RCC 7860 (cell line): Measurements from ENCODE around the gene RCOR2.

Experiments
- DNase-seq: peaks from one replicate; pipeline ENCODE4 v3.0.0-alpha.2; 2015; ENCODE audit warnings: low spot score
- FAIRE-seq: peaks from 2 replicates; lab custom pipeline; 2012; peaks lifted over from hg19 to GRCh38; lab: Jason Lieb, UNC

RCOR2 gene

DNA sequence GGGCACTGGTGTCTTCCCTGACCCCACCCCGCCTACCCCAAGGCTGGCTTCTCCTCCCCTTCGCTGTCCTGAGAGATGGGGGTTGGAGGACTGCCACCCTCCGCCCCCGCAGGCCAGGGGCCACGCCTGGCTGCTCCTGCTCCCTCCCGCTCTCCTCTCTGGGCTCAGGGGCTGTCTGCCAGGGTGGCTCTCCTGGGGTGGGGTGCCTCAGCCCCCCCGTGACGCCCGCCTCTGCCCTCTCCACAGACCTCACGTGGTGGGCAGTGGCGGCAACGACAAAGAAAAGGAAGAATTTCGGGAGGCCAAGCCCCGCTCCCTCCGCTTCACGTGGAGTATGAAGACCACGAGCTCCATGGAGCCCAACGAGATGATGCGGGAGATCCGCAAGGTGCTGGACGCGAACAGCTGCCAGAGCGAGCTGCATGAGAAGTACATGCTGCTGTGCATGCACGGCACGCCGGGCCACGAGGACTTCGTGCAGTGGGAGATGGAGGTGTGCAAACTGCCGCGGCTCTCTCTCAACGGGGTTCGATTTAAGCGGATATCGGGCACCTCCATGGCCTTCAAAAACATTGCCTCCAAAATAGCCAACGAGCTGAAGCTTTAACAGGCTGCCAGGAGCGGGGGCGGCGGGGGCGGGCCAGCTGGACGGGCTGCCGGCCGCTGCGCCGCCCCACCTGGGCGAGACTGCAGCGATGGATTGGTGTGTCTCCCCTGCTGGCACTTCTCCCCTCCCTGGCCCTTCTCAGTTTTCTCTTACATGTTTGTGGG, 8.1 kb downstream of the RCOR2 start:
- DNase-seq (no peak), FAIRE-seq (no peak)

GRCh38 chr11:63907808-63908530, 9.0 kb downstream of the RCOR2 start:
- DNase-seq: no peak

GRCh38 chr11:63907063-63907462, 9.9 kb downstream of the RCOR2 start:
- FAIRE-seq (no peak), DNase-seq (no peak)

More at GRCh38 chr11:63907808-63908530, 9.0 kb downstream of the RCOR2 start:
- FAIRE-seq: no peak

- FAIRE-seq: no peak
- DNase-seq: no peak
Measured at GRCh38 chr11:63906585-63906984, 10.4 kb downstream of the RCOR2 start.

DNA sequence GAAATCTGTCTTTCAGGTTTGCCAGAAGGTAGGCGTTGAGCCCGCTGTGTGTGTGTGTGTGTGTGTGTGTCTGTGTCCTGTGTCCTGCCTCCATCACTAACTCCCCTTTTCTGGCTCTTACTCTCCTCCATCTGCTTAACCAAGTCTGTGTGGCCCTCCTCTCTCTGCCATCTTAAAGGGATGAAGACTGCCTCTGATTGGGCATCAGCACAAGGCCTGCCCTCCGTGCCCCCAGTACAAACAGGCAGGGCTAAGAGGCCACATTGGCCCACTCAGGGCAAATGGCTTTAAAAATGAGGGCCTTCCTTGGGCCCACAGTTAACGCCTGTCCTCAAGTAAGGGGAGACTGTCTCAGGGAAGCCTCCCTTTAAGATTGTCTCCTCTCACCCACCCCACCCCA, 10.9 kb downstream of the RCOR2 start:
- FAIRE-seq (no peak), DNase-seq (no peak)

GRCh38 chr11:63905179-63905578, 11.8 kb downstream of the RCOR2 start:
- DNase-seq (no peak), FAIRE-seq (no peak)

- FAIRE-seq (no peak), DNase-seq (no peak)
Measured at GRCh38 chr11:63904743-63905142, 12.2 kb downstream of the RCOR2 start.

DNA sequence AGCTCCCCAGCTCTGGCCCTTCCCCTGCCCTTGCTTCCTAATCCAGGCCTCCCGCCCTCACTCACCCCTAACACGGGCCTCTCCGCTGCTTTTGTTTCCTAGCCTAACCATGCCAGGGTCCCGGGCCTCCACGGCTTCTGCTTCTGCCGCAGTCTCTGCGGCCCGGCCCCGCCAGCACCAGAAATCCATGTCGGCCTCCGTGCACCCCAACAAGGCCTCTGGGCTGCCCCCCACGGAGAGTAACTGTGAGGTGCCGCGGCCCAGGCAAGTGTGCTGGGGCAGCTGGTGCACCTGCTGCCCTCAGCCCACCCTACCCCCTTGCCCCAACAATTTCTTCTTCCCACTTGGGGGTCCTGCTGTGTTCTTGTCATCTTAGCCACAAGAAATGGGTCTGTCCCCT, 13.1 kb downstream of the RCOR2 start:
- FAIRE-seq: no peak
- DNase-seq: no peak

DNA sequence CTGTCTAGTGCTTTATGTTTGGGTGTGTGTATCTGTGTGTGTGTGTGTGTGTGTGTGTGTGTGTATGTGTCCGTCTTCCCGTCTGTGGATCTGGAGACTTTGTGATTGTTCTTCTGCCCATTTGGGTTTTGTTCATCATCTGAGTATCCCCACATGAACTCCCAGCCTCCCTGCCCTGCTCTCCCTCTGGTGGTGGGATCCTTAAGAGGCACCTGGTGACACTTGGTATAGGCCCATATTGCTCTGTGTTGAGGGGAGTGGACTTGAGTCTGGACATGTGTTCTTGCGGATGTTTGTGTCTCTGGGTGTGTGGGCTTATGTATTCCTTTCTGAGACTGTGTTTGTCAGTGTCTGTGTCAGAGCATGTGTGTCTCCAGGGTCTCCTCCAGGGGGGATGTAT, 15.3 kb downstream of the RCOR2 start:
- DNase-seq: no peak
- no peak for FAIRE-seq

GRCh38 chr11:63897459-63898146, 19.4 kb downstream of the RCOR2 start:
- FAIRE-seq: no peak
- no peak for DNase-seq

DNA sequence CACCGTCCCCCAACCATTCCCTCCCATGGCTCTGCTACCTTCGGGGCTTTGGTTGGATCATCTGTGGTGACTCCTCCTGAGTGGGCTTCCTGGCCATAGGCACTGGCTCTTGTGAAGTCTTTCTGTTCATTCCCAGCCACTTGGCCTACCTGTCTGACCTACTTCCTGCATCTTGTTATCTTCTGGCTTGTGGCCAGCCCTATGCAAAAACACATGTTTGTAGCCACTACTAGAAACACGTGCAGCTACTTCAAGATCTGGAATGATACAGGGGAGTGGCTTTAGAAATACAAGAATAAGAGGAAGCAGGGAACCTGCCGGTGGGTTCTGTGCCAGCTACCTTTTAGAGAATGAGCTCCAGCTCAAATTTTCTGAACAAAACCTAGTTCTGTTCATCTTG, 20.9 kb downstream of the RCOR2 start:
- no peak for FAIRE-seq

DNA sequence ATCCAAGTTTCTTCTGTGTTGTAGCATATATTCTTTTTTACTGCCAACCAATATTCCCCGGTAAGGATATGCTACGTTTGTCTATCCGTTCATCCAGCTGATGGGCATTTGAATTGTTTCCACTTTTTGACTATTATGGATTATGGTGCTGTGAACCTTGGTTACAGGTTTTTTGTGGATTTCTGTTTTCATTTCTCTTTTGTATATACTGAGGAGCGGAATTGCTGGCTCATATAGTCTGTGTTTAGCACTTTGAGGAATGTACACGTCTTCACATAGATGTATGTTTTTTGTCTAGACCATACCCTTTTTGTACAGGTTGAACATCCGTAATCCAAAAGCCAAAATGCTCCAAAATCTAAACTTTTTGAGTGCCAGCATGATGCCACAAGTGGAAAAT, 23.6 kb downstream of the RCOR2 start:
- DNase-seq (no peak), FAIRE-seq (no peak)

More for the DNA sequence above, 20.9 kb downstream of the RCOR2 start:
- no peak for DNase-seq

DNA sequence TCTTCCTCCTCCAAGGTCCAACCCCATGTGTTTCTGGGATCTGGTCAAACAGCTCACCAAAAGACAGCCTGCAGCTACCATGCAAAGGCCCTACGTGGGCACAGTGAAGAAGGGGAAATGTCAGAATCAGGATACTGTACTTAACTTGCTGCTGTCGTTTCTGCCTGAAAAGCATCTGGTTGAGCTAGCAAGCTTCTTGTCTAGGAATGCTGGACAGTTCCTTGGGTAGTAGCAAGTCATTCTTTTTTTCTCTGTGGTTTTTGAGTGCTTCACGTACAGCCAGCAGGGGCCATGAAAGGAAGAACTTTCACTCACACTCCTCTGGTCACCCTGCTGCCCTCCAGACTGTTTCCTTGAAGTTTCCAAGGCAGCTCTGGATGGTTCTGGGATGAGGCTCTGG, 24.7 kb downstream of the RCOR2 start:
- DNase-seq (no peak), FAIRE-seq (no peak)

GRCh38 chr11:63890368-63890767, 26.6 kb downstream of the RCOR2 start:
- FAIRE-seq (no peak), DNase-seq (no peak)

- no peak for FAIRE-seq
Measured at GRCh38 chr11:63889344-63889743, 27.6 kb downstream of the RCOR2 start.

DNA sequence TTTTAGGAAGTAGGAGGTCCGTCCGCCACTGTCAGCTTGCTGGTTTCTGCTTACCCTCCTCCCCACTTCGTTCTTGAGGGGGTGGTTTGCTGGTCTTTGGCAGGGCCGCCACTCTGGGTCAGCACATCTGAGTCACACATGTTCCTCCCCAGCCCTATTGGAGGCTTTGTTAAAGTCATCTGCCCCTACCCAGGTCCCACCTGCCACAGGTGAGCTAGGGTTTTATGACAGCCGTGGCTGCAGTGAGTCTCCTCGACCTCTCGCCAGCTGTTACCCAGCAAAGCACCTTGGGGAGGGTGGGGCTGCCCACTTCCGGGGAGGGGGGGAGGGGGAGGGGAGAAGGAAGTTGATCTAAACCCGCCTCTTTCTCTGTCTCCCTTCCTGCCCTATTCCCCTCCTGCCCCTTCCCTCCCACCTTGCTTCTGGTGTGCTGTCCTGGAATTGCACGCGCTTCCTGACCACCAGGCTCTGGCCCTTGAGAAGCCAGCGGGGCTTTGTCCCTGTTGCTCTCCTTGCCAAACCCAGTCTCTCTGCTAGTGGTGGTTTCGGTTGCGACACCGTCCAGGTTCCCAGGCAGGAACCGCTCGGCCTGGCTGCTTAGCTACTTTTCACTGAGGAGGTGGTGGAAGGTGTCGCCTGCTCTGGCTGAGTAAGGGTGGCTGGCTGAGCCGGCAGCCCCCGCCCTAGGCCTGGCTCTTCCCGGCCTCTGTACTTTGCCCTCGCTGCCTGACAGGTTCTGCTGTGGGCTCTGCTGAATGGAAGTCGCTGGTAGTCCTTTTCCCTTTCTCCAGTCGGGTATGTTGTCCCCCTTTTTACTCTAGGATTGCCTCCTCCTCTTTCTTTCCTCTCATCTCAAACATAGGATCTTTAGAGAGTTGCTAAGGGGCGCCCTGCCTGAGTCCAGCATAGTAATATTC, 28.5 kb downstream of the RCOR2 start:
- no peak for FAIRE-seq
- DNase-seq: peak; percentile 58

More at GRCh38 chr11:63889344-63889743, 27.6 kb downstream of the RCOR2 start:
- no peak for DNase-seq

DNA sequence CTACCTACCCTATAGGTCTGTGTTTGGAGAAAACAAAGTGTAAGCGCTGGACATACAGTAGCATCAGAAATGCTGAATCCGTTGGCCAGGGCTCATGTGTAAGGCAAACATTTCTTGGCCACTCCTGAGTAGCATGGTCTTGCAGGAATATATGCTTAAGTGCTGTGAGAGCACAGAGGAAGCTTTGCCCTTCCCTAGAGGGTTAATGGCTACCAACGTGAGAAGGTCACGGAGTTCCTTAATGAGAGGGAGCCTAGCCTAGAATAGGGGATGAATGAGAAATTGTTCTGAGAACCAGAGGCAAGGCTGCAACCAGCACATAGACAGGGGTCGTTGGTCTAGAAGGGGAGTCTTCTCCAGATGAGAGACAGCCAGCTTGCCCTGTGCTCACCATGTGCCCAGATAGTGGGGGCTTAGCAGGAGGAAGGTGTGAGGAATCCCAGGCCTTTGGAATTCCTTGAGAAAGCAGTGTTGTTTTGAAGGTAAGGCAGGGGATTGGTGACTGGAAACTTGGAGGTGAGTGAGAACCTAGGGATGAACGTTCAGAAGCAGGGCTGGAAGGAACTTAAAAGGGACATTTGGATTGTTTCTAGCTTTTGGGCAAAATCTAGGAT, 29.5 kb downstream of the RCOR2 start:
- FAIRE-seq (no peak), DNase-seq (no peak)

GRCh38 chr11:63884196-63884932, 32.6 kb downstream of the RCOR2 start:
- DNase-seq (no peak), FAIRE-seq (no peak)

- FAIRE-seq: no peak
Measured at GRCh38 chr11:63883791-63884190, 33.2 kb downstream of the RCOR2 start.

More at GRCh38 chr11:63883791-63884190, 33.2 kb downstream of the RCOR2 start:
- DNase-seq: no peak
